SK-N-SH (cell line): ENCODE results near the gene SEMA4D. TPM values are rescaled to one million over a fixed set of nuclear protein-coding genes. Genes with fewer than 3 reads are reported as not detected.
A peak's percentile ranks its signal among the peaks of the same experiment; 100 is the strongest.

Source experiments
- CTCF ChIA-PET: fragments of 300-600, 350-600 bp; formaldehyde crosslinking; extraction: SDS; loops from one replicate; lab custom pipeline; 2021; lab: Yijun Ruan, JAX
- POLR2A ChIA-PET: fragments of 350-600 bp; sonication (Branson Sonifier 250); formaldehyde crosslinking; extraction: SDS; loops from one replicate; lab custom pipeline; 2020; ENCODE audit warnings: antibody characterized with exemption, inconsistent platforms; lab: Yijun Ruan, JAX
- DNase-seq: peaks from one replicate; pipeline ENCODE4 v3.0.0; 2012
- H2AFZ ChIP-seq: fragments of 200-600 bp; sonication (generic); 2 replicates; pipeline ENCODE4 v1.8.1; 2016; ENCODE audit warnings: antibody characterized with exemption, mild to moderate bottlenecking, low read depth
- H3F3A ChIP-seq: fragments of 200-600 bp; sonication (generic); replicated peaks from 2 replicates; pipeline ENCODE3; 2016; ENCODE audit warnings: antibody characterized with exemption, mild to moderate bottlenecking; ENCODE audit not compliant: insufficient read depth
- H3K27ac ChIP-seq, 2 experiments: fragments of 200-500 bp in 1 of 2; fragments of 200-600 bp in 1 of 2; sonication (Bioruptor generic) in 1 of 2; sonication (generic), shearing (Covaris generic) in 1 of 2; 2 replicates each; pipeline versions ENCODE4 v1.5.1 to v1.6.1; 2014 to 2016; ENCODE audit warnings: low read depth in 2 of 2, inconsistent platforms in 1 of 2, low read length in 1 of 2, mild to moderate bottlenecking in 1 of 2, mixed read lengths in 1 of 2
- H3K27me3 ChIP-seq: fragments of 200-600 bp; sonication (generic), shearing (Covaris generic); 2 replicates; pipeline ENCODE4 v1.6.1; 2016; ENCODE audit warnings: mixed run types; ENCODE audit not compliant: insufficient read depth
- H3K36me3 ChIP-seq, 2 experiments: fragments of 200-500 bp in 1 of 2; fragments of 200-600 bp in 1 of 2; sonication (Bioruptor generic) in 1 of 2; sonication (generic) in 1 of 2; replicated peaks in 1 of 2; 2 replicates each; pipeline versions ENCODE3 to v1.5.1; 2014 to 2016; ENCODE audit warnings: low read length in 1 of 2, mild to moderate bottlenecking in 1 of 2; ENCODE audit not compliant: insufficient read depth in 2 of 2, control insufficient read depth in 1 of 2
- H3K4me1 ChIP-seq, 2 experiments: fragments of 200-500 bp in 1 of 2; fragments of 200-600 bp in 1 of 2; sonication (Bioruptor generic) in 1 of 2; sonication (generic), shearing (Covaris generic) in 1 of 2; 2 replicates each; pipeline versions ENCODE4 v1.5.1 to v1.6.1; 2014 to 2016; ENCODE audit warnings: low read depth in 1 of 2, low read length in 1 of 2, mixed run types in 1 of 2; ENCODE audit not compliant: insufficient read depth in 2 of 2, control insufficient read depth in 1 of 2
- H3K4me2 ChIP-seq: fragments of 200-600 bp; sonication (generic), shearing (Covaris generic); 2 replicates; pipeline ENCODE4 v1.6.1; 2017; ENCODE audit warnings: mixed run types
- H3K4me3 ChIP-seq, 2 experiments: fragments of 200-500 bp in 1 of 2; fragments of 200-600 bp in 1 of 2; sonication (Bioruptor generic) in 1 of 2; sonication (generic), shearing (Covaris generic) in 1 of 2; 2 replicates each; pipeline versions ENCODE4 v1.5.1 to v1.8.1; 2014 to 2016; ENCODE audit warnings: low read depth in 2 of 2, inconsistent platforms in 1 of 2, low read length in 1 of 2, mild to moderate bottlenecking in 1 of 2, mixed read lengths in 1 of 2, moderate library complexity in 1 of 2
- H3K79me2 ChIP-seq: fragments of 200-600 bp; sonication (generic); 2 replicates; pipeline ENCODE4 v1.8.1; 2017; ENCODE audit warnings: mild to moderate bottlenecking; ENCODE audit not compliant: insufficient read depth
- H3K9ac ChIP-seq: fragments of 200-600 bp; sonication (generic); 2 replicates; pipeline ENCODE4 v1.6.1; 2017; ENCODE audit warnings: mixed run types
- H3K9me2 ChIP-seq: fragments of 200-600 bp; sonication (generic); 2 replicates; pipeline ENCODE4 v1.6.1; 2017; ENCODE audit warnings: mixed run types
- H3K9me3 ChIP-seq: fragments of 200-600 bp; sonication (generic); 2 replicates; pipeline ENCODE4 v1.6.1; 2017; ENCODE audit warnings: mixed run types, mild to moderate bottlenecking, moderate library complexity
- H4K20me1 ChIP-seq: fragments of 200-600 bp; sonication (generic); 2 replicates; pipeline ENCODE4 v1.6.1; 2017; ENCODE audit warnings: mild to moderate bottlenecking, mixed run types; ENCODE audit not compliant: insufficient read depth
- CHD2 ChIP-seq: fragments of 150-350 bp; IDR thresholded peaks from 2 replicates; pipeline ENCODE4 v1.6.1; 2018; ENCODE audit warnings: low read length; ENCODE audit not compliant: partially characterized antibody
- CTCF ChIP-seq: fragments of 200-600 bp; sonication (generic); IDR thresholded peaks from 2 replicates; pipeline ENCODE4 v1.6.1; 2017; ENCODE audit warnings: antibody characterized with exemption, mild to moderate bottlenecking, moderate library complexity
- ELF1 ChIP-seq: IDR thresholded peaks from 2 replicates; pipeline ENCODE4 v1.4.0; 2012
- FOSL2 ChIP-seq: IDR thresholded peaks from 2 replicates; pipeline ENCODE4 v1.4.0; 2012; ENCODE audit warnings: low read depth, mild to moderate bottlenecking, moderate library complexity, borderline replicate concordance
- FOXJ3 ChIP-seq: sonication (generic); formaldehyde crosslinking; IDR thresholded peaks from 2 replicates; pipeline ENCODE4 v1.5.1; 2020; ENCODE audit warnings: mild to moderate bottlenecking, missing genetic modification reagents
- FOXM1 ChIP-seq: IDR thresholded peaks from 2 replicates; pipeline ENCODE4 v1.4.0; 2012; ENCODE audit warnings: low read depth, mild to moderate bottlenecking
- GATA2 ChIP-seq: sonication (generic); formaldehyde crosslinking; IDR thresholded peaks from 2 replicates; pipeline ENCODE4 v1.5.0; 2020; ENCODE audit warnings: mild to moderate bottlenecking, missing genetic modification reagents
- IRF3 ChIP-seq: fragments of 150-350 bp; IDR thresholded peaks from 2 replicates; pipeline ENCODE4 v1.6.1; 2016; ENCODE audit warnings: mild to moderate bottlenecking, low read depth, low read length
- JUND ChIP-seq: IDR thresholded peaks from 2 replicates; pipeline ENCODE4 v1.4.0; 2012
- MEF2A ChIP-seq: IDR thresholded peaks from 2 replicates; pipeline ENCODE4 v1.4.0; 2012; ENCODE audit warnings: low read depth, borderline replicate concordance
- NRF1 ChIP-seq: IDR thresholded peaks from 2 replicates; pipeline ENCODE4 v1.6.1; 2012; ENCODE audit warnings: low read depth, mild to moderate bottlenecking, low read length
- PBX3 ChIP-seq: IDR thresholded peaks from 2 replicates; pipeline ENCODE4; 2012
- POLR2AphosphoS5 ChIP-seq: IDR thresholded peaks from 2 replicates; pipeline ENCODE4 v1.6.1; 2012; ENCODE audit warnings: low read depth, low read length
- RCOR1 ChIP-seq: fragments of 150-350 bp; IDR thresholded peaks from 2 replicates; pipeline ENCODE4 v1.6.1; 2017; ENCODE audit warnings: antibody characterized with exemption, low read length
- RFX5 ChIP-seq: IDR thresholded peaks from 2 replicates; pipeline ENCODE4 v1.6.1; 2012; ENCODE audit warnings: mild to moderate bottlenecking, improper control_type of control experiment, low read length
- RXRA ChIP-seq: IDR thresholded peaks from 2 replicates; pipeline ENCODE4 v1.4.0; 2012; ENCODE audit warnings: low read depth, mild to moderate bottlenecking, borderline replicate concordance
- SIN3A ChIP-seq: IDR thresholded peaks from 2 replicates; pipeline ENCODE4 v1.6.1; 2012; ENCODE audit warnings: low read depth, mild to moderate bottlenecking, low read length, moderate library complexity, borderline replicate concordance
- TAF1 ChIP-seq: IDR thresholded peaks from 2 replicates; pipeline ENCODE4 v1.6.1; 2012; ENCODE audit warnings: low read depth, mild to moderate bottlenecking, low read length, moderate library complexity, borderline replicate concordance
- TEAD4 ChIP-seq: IDR thresholded peaks from 2 replicates; pipeline ENCODE4 v1.4.0; 2012; ENCODE audit warnings: mild to moderate bottlenecking, borderline replicate concordance; ENCODE audit not compliant: insufficient read depth
- USF2 ChIP-seq: fragments of 150-350 bp; IDR thresholded peaks from 2 replicates; pipeline ENCODE4 v1.6.1; 2017; ENCODE audit warnings: antibody characterized with exemption, low read length, low read depth, borderline replicate concordance
- WGBS: methylation state at CpG from one replicate; pipeline ENCODE4 v1.1.6; 2017; ENCODE audit warnings: low lambda C conversion rate; 5-methylcytosine and 5-hydroxymethylcytosine counted together
- polyA plus RNA-seq, 3 experiments: library from polyadenylated mRNA; depleted of rRNA; stranded (reverse); fragments of >200 nt; gene quantifications; 2 replicates each; pipeline ENCODE4 v1.2.3, GENCODE V29; 2012

The SEMA4D gene
- polyA plus RNA-seq, 1 of the 3 experiments (the other 2 are of a cell fraction) = 4.8 TPM

GRCh38 chr9:89452561-89452960, 45.4 kb downstream of the SEMA4D start:
- Histone ChIP-seq H3K4me3 (no peak overlapping the region), H3K27ac (peak overlapping the region in 1 of 2 experiments; percentile 77; a peak in 2 of 4 replicates), H4K20me1 (no peaks in the 10 kb centered on the region), H2AFZ (no peak overlapping the region), H3K9me3 (no peaks in the 10 kb centered on the region), H3K4me2 (no peak overlapping the region), H3K36me3 (no peaks in the 10 kb centered on the region), H3F3A (no peaks in the 10 kb centered on the region), H3K79me2 (no peaks in the 10 kb centered on the region), H3K4me1 (peaks cover 0 to 32% of the 10 kb centered on the region in 2 experiments; a peak in 1 of 4 replicates)
- ChIA-PET CTCF (interaction anchor here (0.9 to 1.3 kb wide), 2 partner anchors 9 to 38 kb away, joined by 3 to 4 read pairs; no protein-coding TSS in a partner anchor), POLR2A (no interaction called here)
- WGBS = 83% methylated on average over 4 of the region's 7 CpGs
- TF ChIP-seq FOXJ3 (CRISPR knock-in tag) = no peak
- TF ChIP-seq CHD2 = no peak
- peak; percentile 51 for TF ChIP-seq GATA2
- no peak for TF ChIP-seq CTCF
- TF ChIP-seq, all 33 proteins: peak for 1
- DNase-seq = no peak
- H3K27me3 ChIP-seq = no peaks in the 10 kb centered on the region
- H3K9ac ChIP-seq = no peak overlapping the region
- no peaks in the 10 kb centered on the region for H3K9me2 ChIP-seq

GRCh38 chr9:89450213-89450612, 47.7 kb downstream of the SEMA4D start:
- H3K36me3 ChIP-seq = no peaks in the 10 kb centered on the region
- H3F3A ChIP-seq = no peaks in the 10 kb centered on the region
- ChIA-PET POLR2A (no interaction called here), CTCF (interaction anchor here (0.8 to 1.6 kb wide), 4 partner anchors 10 to 98 kb away, joined by 3 to 4 read pairs (median 4); no protein-coding TSS in a partner anchor)
- H3K4me3 ChIP-seq = no peak overlapping the region
- H4K20me1 ChIP-seq = no peaks in the 10 kb centered on the region
- no peak overlapping the region for H3K4me2 ChIP-seq
- H3K9me3 ChIP-seq = no peaks in the 10 kb centered on the region
- H3K9ac ChIP-seq = no peak overlapping the region
- TF ChIP-seq ELF1 (no peak), RXRA (no peak), CTCF (no peak), MEF2A (no peak), NRF1 (no peak), FOXM1 (no peak), RFX5 (no peak), RCOR1 (no peak), GATA2 (no peak), PBX3 (no peak), IRF3 (no peak), USF2 (no peak), CHD2 (no peak), JUND (no peak), TAF1 (no peak), POLR2AphosphoS5 (no peak), FOSL2 (no peak), SIN3A (no peak), TEAD4 (no peak)
- TF ChIP-seq, all 33 proteins: peak for 0
- Histone ChIP-seq H2AFZ (no peak overlapping the region), H3K27me3 (no peaks in the 10 kb centered on the region), H3K4me1 (peaks cover 0 to 30% of the 10 kb centered on the region in 2 experiments; a peak in 1 of 4 replicates), H3K79me2 (no peaks in the 10 kb centered on the region), H3K27ac (no peak overlapping the region), H3K9me2 (no peaks in the 10 kb centered on the region)
- no peak for DNase-seq
- WGBS = 71% methylated on average over 2 of the region's 2 CpGs
